Ectodermal cell (in vitro differentiated cells): ENCODE results near the gene DYRK1A.

Source experiments
- H3K27ac ChIP-seq: 2 replicates; pipeline ENCODE4 v1.7.0; 2013; ENCODE audit warnings: mild to moderate bottlenecking, low read depth, low read length; ENCODE audit not compliant: insufficient read depth, poor library complexity, severe bottlenecking
- H3K27me3 ChIP-seq: 2 replicates; pipeline ENCODE4 v1.7.0; 2013; ENCODE audit warnings: mild to moderate bottlenecking, low read length; ENCODE audit not compliant: insufficient read depth, control insufficient read depth, poor library complexity, severe bottlenecking
- H3K36me3 ChIP-seq: one replicate; pipeline ENCODE4 v1.7.0; 2013; ENCODE audit warnings: low read length; ENCODE audit not compliant: control insufficient read depth, insufficient read depth
- H3K4me1 ChIP-seq: one replicate; pipeline ENCODE4 v1.7.0; 2013; ENCODE audit warnings: low read length; ENCODE audit not compliant: control insufficient read depth, insufficient read depth
- H3K4me3 ChIP-seq: 2 replicates; pipeline ENCODE4 v1.7.0; 2013; ENCODE audit warnings: low read depth, low read length, control low read depth; ENCODE audit not compliant: insufficient read depth
- H3K9me3 ChIP-seq: 2 replicates; pipeline ENCODE4 v1.7.0; 2013; ENCODE audit warnings: mild to moderate bottlenecking, low read length, moderate library complexity; ENCODE audit not compliant: control insufficient read depth
- WGBS, 2 experiments: methylation state at CpG; one replicate each; pipeline ENCODE4 v1.1.7; 2013; ENCODE audit warnings: missing lambda C conversion rate in 2 of 2; 5-methylcytosine and 5-hydroxymethylcytosine counted together

Gene DYRK1A

DNA sequence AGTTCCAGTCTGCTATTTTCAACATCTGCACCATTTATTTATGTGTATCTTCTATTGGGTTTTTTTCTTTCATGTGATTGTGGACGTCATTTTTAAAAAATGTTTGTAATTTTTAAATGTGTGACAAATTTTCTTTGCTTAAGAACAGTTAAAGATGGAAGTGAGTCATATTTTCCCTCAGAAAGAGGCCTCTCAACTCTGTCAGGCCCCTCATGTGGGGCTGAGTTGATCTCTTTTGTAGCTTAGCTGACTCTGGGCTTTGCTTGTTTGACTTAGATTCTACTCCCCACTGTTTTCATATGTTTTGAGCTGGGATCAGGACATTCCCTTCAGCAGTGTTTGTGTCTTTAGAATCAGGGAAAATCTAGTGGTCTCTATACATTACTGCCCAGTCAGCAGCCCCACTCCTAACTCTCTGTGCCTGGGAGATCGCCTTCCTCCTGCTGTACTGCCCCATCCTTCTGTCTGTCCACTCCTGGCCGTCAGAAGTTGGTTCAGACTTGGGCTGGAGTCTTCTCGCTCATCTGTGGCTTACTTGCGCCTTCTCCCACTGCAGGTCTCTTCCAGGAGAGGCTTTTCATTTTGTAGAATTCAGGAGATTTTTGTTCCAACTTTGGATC is 137.4 kb downstream of the DYRK1A start:
- WGBS, 2 experiments = 86 to 94% methylated on average over 5 of the region's 5 CpGs

DNA sequence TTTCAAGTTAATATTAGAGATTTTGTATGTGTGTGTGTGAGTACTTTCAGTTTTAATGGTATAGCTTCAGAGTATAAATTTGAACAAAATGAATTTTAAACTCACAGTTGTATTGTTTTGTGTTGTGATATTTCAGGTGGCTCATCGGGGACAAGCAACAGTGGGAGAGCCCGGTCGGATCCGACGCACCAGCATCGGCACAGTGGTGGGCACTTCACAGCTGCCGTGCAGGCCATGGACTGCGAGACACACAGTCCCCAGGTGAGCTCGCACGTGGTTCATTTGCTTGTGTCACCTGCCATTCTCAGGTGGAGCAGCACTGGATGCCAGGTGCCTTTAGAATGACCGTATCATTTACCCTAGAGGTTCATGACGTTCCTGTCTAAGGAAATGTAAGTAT is 139.4 kb downstream of the DYRK1A start:
- Histone ChIP-seq H3K9me3 (no peaks in the 10 kb centered on the region), H3K36me3 (peaks cover 40% of the 10 kb centered on the region), H3K4me3 (no peak overlapping the region), H3K27ac (no peak overlapping the region), H3K4me1 (no peaks in the 10 kb centered on the region), H3K27me3 (no peaks in the 10 kb centered on the region)
- WGBS, 2 experiments = 95 to 97% methylated on average over 12 of the region's 12 CpGs

More for the DNA sequence above, 137.4 kb downstream of the DYRK1A start:
- Histone ChIP-seq H3K27ac (peak overlapping the region; percentile 53), H3K9me3 (no peaks in the 10 kb centered on the region), H3K4me3 (no peak overlapping the region), H3K27me3 (no peaks in the 10 kb centered on the region), H3K4me1 (no peaks in the 10 kb centered on the region), H3K36me3 (peaks cover 33% of the 10 kb centered on the region)

DNA sequence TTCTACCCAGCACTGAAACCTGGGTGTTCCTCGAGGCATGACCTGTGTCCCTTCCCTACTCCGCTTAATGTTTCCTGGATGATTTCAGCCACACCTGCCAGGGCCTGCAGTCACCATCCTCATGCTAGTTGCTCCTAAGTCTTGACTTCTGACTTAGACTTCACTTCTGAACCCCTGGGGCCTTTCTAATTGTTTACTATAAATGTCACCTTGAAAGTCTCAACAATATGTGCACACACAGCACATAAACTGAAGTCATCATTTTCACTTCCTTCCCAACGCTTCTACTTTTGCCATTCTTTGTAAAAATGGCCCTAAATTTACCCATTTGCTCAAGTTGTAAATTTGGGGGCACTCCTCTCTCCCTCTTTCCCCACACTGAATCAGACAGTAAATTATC is 141.1 kb downstream of the DYRK1A start:
- H3K27me3 ChIP-seq = no peaks in the 10 kb centered on the region
- no peak overlapping the region for H3K4me3 ChIP-seq
- 93 to 95% methylated on average over 3 of the region's 3 CpGs for WGBS, 2 experiments

DNA sequence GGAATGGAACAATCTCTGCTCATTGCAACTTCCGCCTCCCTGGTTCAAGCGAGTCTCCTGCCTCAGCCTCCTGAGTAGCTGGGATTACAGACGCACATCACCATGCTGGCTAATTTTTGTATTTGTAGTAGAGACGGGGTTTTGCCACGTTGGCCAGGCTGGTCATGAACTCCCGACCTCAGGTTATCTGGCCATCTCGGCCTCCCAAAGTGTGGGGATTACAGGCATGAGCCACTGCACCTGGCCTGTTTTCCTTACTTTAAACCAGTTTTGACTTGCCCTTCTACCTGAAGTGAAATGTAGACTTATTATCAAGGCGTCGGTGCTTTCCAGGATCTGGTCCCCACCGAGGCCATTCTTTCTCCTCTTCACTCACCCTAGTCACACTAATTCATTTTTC is 141.8 kb downstream of the DYRK1A start:
- 95 to 96% methylated on average over 10 of the region's 10 CpGs for WGBS, 2 experiments
- Histone ChIP-seq H3K9me3 (no peaks in the 10 kb centered on the region), H3K36me3 (peaks cover 47% of the 10 kb centered on the region), H3K27ac (no peak overlapping the region), H3K27me3 (no peaks in the 10 kb centered on the region), H3K4me3 (no peak overlapping the region), H3K4me1 (no peaks in the 10 kb centered on the region)

More for the DNA sequence above, 141.1 kb downstream of the DYRK1A start:
- no peaks in the 10 kb centered on the region for H3K9me3 ChIP-seq
- H3K36me3 ChIP-seq = peaks cover 47% of the 10 kb centered on the region
- no peak overlapping the region for H3K27ac ChIP-seq
- no peaks in the 10 kb centered on the region for H3K4me1 ChIP-seq

DNA sequence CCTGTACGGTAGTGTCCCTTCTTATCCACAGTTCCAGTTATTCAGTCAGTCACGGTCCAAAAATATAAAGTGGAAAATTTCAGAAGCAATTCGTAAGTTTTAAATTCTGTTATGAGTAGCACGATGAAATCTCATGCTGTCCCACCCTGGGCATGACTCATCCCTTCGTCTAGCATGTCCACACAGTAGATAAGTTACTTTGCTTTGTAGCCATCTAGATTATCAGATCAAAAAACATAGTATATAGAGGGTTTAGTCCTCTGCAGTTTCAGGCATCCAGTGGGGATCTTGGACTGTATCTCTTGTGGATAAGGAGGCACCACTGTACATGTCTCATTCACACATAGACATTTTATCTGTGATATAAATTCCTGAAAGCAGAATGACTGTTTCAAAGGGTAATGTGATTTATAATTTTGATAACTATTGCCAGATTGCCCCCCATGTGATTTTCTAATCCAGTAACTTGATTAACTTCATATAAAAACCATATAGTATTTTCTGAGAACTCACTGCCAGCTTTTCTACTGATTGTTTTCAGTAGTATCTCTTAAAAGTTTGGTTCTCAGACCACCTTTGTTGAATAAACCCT is 143.3 kb downstream of the DYRK1A start:
- no peak overlapping the region for H3K27ac ChIP-seq
- 98% methylated on average over 4 to 5 of the region's 5 CpGs for WGBS, 2 experiments

DNA sequence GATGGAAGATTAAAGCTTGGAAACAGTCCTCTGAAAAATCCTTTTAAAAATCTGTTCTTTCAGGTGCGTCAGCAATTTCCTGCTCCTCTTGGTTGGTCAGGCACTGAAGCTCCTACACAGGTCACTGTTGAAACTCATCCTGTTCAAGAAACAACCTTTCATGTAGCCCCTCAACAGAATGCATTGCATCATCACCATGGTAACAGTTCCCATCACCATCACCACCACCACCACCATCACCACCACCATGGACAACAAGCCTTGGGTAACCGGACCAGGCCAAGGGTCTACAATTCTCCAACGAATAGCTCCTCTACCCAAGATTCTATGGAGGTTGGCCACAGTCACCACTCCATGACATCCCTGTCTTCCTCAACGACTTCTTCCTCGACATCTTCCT is 145.3 kb downstream of the DYRK1A start:
- no peak overlapping the region for H3K27ac ChIP-seq
- H3K36me3 ChIP-seq = peaks cover 29% of the 10 kb centered on the region
- H3K9me3 ChIP-seq = no peaks in the 10 kb centered on the region
- no peaks in the 10 kb centered on the region for H3K27me3 ChIP-seq
- WGBS, 2 experiments = 95 to 96% methylated on average over 5 of the region's 5 CpGs
- no peaks in the 10 kb centered on the region for H3K4me1 ChIP-seq
- no peak overlapping the region for H3K4me3 ChIP-seq

More for the DNA sequence above, 143.3 kb downstream of the DYRK1A start:
- Histone ChIP-seq H3K4me1 (no peaks in the 10 kb centered on the region), H3K4me3 (no peak overlapping the region), H3K36me3 (peaks cover 45% of the 10 kb centered on the region), H3K9me3 (no peaks in the 10 kb centered on the region), H3K27me3 (no peaks in the 10 kb centered on the region)

DNA sequence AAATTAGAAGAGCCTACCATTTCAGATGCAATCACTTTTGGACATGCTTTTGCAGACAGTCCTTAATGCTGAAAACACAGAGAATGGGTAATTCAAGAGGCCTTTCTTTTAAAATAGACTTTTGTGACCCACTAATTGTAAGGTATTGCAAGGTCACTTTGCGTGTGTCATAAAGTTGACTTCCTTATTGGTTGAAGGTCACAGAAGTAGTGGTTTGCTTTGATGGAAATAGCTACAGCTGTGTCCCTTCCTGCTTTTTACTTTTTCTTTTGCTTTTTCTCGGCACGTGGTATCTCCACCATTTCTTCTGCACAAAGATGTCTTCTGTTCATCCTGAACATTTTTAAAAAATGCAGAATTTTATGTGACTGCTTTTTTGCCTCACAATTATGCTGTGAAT is 146.8 kb downstream of the DYRK1A start:
- peaks cover 27% of the 10 kb centered on the region for H3K36me3 ChIP-seq
- no peaks in the 10 kb centered on the region for H3K4me1 ChIP-seq
- 91 to 97% methylated on average over 3 of the region's 3 CpGs for WGBS, 2 experiments

DNA sequence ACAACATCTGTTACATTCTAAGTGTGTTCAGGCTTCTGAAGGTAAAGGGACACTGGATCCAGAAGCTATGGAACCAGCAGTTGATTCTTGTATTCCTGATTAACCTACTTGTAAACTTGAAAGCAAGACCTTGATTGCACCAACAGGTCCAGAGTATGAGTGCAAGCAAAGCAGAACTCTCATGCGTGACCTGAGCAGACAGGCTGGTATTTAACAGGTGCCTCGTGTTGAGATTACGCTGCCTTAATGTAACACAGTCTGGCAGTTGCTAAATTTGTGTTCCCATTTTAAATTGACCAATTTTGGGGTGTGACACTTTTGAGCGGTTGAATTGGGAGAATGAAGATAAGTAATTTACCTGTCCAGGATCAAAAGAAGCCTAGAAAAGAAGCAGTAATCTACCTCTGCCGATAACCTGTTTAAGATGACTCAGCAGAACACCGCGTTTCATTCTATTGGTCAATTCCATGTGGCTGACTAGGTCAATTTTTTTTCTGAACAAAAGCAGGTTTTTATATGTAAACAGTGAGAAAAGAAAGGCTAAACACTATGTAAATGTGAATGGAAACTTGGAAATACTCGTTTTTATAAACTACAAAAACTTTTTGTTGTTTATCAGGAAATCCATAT is 147.6 kb downstream of the DYRK1A start:
- no peak overlapping the region for H3K27ac ChIP-seq
- 92 to 96% methylated on average over 8 of the region's 8 CpGs for WGBS, 2 experiments
- no peaks in the 10 kb centered on the region for H3K4me1 ChIP-seq
- H3K9me3 ChIP-seq = no peaks in the 10 kb centered on the region
- H3K27me3 ChIP-seq = no peaks in the 10 kb centered on the region
- peaks cover 27% of the 10 kb centered on the region for H3K36me3 ChIP-seq
- no peak overlapping the region for H3K4me3 ChIP-seq

More for the DNA sequence above, 146.8 kb downstream of the DYRK1A start:
- H3K27me3 ChIP-seq = no peaks in the 10 kb centered on the region
- H3K9me3 ChIP-seq = no peaks in the 10 kb centered on the region
- H3K27ac ChIP-seq = no peak overlapping the region
- no peak overlapping the region for H3K4me3 ChIP-seq

DNA sequence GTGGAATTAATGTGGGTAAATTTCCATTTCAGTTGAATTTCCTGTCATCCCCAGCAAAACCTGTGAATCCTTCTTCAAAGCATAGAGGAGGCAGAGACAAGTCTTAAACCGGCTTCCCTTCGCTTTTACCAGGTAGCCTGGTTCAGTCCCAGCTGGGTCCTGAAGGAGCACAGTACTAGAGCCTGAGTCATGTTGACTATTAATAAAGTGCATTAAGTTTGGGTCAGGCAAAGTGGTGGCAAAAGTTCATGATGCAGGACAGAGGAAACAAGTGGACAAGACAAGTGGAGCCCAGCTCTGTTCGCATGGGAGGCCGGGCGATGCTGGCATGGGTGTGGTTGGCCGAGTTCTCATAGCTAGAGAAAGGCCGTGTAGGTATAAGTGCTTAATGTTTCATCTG is 150.4 kb downstream of the DYRK1A start:
- Histone ChIP-seq H3K9me3 (no peaks in the 10 kb centered on the region), H3K4me1 (no peaks in the 10 kb centered on the region), H3K27me3 (no peaks in the 10 kb centered on the region), H3K4me3 (no peak overlapping the region), H3K27ac (no peak overlapping the region), H3K36me3 (peaks cover 6% of the 10 kb centered on the region)
- WGBS, 2 experiments = 94 to 95% methylated on average over 7 of the region's 7 CpGs

DNA sequence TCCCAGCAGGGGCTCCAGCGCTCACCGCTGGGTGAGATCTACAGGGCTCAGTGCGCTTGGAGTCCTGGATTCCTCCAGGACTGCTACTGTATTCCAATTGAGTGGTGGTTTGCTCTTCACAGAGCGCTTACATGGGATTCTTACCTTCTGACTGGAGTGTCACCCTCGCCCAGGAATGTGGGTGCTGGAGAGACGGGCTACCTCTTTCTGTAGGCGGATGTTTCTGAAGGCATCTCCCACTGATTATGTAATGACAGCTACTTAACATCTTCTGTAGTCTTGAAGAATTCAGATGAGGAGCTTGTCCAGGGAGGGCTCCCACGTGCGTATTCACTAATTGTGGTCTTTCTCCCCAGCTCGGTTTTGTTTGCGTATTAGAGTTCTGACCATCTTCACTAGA is 154.2 kb downstream of the DYRK1A start:
- Histone ChIP-seq H3K4me3 (no peak overlapping the region), H3K36me3 (no peaks in the 10 kb centered on the region), H3K27me3 (no peaks in the 10 kb centered on the region), H3K9me3 (no peaks in the 10 kb centered on the region), H3K27ac (no peak overlapping the region), H3K4me1 (no peaks in the 10 kb centered on the region)
- 95 to 96% methylated on average over 11 of the region's 11 CpGs for WGBS, 2 experiments
